GM12874 (cell line): Measurements from ENCODE around the gene DCDC1.

ENCODE experiments used
- TF ChIP-seq, protein P1 (sequence below): IDR thresholded peaks from 2 replicates; pipeline ENCODE4 v1.5.1; 2011; ENCODE audit warnings: low read depth, mild to moderate bottlenecking, control low read depth, low read length, moderate library complexity; ENCODE audit not compliant: insufficient read depth

Gene DCDC1

DNA sequence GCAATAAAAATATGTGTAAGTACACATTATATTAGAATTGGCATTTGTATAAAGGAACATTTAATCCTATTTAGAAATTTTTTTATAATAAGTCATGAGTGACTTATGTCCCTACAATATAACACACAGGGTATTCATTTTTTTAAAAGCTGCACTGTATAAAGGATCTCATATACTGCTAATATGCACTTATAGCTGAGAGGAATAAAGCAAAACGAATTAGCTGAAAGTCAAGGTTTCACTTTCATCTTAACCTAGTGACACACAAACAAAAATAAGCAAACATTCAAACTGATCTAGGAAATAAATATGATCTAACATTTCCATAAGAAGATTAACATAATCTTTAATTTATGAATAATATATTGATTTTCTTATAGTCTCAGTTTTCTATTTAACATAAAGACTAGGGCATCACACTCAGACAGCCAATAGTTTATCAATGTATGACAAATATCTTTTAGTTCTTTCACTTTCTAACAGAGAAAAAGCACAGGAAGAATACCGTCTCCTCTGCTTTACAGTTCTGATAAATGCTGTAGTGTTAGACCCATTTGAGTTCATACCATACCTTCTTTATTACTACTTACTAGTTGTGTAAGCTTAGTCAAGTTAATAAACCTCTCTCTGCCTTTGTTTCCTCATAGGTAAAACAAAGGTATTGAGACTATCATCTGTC, 42.9 kb downstream of the DCDC1 start:
- TF ChIP-seq, protein P1, sequence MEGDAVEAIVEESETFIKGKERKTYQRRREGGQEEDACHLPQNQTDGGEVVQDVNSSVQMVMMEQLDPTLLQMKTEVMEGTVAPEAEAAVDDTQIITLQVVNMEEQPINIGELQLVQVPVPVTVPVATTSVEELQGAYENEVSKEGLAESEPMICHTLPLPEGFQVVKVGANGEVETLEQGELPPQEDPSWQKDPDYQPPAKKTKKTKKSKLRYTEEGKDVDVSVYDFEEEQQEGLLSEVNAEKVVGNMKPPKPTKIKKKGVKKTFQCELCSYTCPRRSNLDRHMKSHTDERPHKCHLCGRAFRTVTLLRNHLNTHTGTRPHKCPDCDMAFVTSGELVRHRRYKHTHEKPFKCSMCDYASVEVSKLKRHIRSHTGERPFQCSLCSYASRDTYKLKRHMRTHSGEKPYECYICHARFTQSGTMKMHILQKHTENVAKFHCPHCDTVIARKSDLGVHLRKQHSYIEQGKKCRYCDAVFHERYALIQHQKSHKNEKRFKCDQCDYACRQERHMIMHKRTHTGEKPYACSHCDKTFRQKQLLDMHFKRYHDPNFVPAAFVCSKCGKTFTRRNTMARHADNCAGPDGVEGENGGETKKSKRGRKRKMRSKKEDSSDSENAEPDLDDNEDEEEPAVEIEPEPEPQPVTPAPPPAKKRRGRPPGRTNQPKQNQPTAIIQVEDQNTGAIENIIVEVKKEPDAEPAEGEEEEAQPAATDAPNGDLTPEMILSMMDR = no peak

GRCh38 chr11:31325160-31325559, 44.4 kb downstream of the DCDC1 start:
- TF ChIP-seq, protein P1 = no peak

GRCh38 chr11:31323145-31323544, 46.4 kb downstream of the DCDC1 start:
- TF ChIP-seq, protein P1 = no peak

DNA sequence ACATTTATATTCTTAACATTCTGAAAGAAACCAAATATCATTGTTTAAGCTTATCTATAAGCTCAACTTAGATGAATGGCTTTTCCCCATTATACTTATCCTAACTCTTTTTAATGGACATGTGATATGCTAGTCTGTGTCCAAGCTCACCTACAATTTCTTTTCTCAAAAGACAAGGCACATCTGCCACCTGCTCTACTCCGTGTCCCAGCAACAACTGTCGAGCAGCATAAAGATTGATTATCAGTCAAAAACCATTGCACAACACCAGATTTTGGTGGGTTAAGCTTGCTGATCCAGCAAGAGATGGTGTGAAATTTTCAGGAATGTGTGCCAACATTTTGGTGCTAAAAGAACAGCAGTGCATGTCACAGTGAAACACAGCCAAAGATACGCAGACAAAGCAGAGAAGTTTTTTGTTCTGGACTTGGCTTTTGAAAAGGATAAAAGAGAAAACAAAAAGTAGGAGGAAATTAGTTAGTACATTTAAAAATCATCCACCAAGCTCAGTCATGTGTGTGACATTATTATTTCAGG, 65.8 kb downstream of the DCDC1 start:
- TF ChIP-seq, protein P1 = no peak

DNA sequence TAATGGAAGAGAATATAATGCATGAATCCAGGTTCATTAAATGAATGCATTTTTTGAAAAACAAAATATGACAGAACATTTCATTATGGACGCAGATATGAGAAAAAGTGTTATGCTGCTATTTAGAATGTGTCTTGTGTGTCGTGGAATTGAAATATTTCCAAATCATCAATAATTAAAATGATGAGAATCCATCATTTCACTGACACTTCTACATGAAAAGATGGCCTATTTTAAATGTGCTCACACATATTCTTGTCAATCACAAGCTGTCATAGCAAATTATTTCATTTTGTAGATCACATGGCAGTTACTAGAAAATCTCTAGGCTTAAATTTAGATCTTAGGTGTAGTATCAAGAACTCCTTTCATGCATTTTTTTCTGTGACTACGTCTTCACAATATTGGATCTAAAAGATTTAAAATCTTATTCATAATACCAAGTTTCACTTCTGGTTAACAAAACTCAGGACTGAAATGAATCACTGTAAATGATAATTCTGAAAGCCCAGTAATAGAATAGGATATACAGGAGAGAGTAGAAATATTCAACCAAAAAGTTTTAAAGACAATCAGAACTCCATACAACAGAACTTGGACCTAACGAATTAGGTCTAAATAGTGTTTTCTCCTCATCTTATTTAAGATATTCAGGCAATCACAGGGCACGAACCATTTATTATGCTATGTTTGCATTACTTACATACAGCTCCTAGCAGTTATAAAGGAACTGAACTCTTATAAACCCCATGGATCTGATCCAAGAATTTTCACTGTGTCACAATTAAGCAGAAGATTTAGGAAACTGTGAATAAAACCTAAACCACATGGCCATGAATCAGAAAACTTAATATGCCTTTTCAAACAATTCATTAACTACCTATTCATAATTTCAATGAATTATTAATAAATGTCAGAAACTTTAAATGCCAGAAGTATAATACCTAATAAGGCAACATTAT, 67.7 kb downstream of the DCDC1 start:
- TF ChIP-seq, protein P1 = no peak

GRCh38 chr11:31295308-31295707, 74.2 kb downstream of the DCDC1 start:
- TF ChIP-seq, protein P1 = no peak

DNA sequence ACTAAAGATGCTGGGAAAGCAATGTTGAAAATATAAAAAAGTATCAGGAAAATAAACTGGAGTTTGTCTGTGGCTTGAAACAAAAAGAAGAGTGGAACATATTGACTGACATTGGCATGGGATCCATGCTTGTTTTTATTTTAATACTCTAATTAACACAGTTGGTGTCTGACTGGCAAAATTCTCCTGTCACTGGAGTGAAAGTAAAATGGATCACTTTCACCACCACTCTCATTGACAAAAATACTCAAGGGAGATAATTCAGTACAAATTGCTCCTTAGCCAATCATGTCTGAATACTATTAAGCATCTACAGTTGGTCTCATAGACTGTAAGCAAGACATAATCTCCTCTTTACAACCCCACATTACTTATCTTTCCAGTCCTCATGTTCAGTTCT, 101.8 kb downstream of the DCDC1 start:
- TF ChIP-seq, protein P1 = no peak
